SK-N-SH treated with all-trans-retinoic acid at 6 μM for 48 hours (cell line): ENCODE measurements around the gene CALB2.

Source experiments
- PATZ1 ChIP-seq: fragments of 250-450 bp; sonication (Bioruptor Pico); IDR thresholded peaks from 2 replicates; pipeline ENCODE4 v1.8.0; 2020; ENCODE audit warnings: mild to moderate bottlenecking, moderate library complexity, borderline replicate concordance
- SNAI2 ChIP-seq: fragments of 250-450 bp; sonication (Bioruptor Pico); IDR thresholded peaks from 2 replicates; pipeline ENCODE4 v1.5.0; 2020; ENCODE audit warnings: mild to moderate bottlenecking, moderate library complexity

- no peak for TF ChIP-seq SNAI2 (CRISPR knock-in tag)
- TF ChIP-seq PATZ1 (CRISPR knock-in tag): no peak
Measured at GRCh38 chr16:71352466-71352865, 6.1 kb upstream of the CALB2 start.
